Mesenchymal stem cell (in vitro differentiated cells and primary cell): ENCODE results near the gene UGT1A10.

Experiments used
- DNase-seq: peaks from one replicate; pipeline ENCODE4 v3.0.0-alpha.2; 2013
- H2AFZ ChIP-seq: one replicate; pipeline ENCODE4 v1.6.1; 2013; ENCODE audit warnings: low read depth, mild to moderate bottlenecking, control low read depth, inconsistent platforms, low read length, moderate library complexity
- H2AK5ac ChIP-seq: 2 replicates; pipeline ENCODE4 v1.6.1; 2013; ENCODE audit warnings: low read length, moderate library complexity, mild to moderate bottlenecking, inconsistent platforms; ENCODE audit not compliant: severe bottlenecking
- H2BK120ac ChIP-seq: one replicate; pipeline ENCODE4 v1.6.1; 2013; ENCODE audit warnings: low read depth, mild to moderate bottlenecking, inconsistent platforms, low read length, moderate library complexity
- H2BK12ac ChIP-seq, 2 experiments: one replicate each; pipeline ENCODE4 v1.6.1; 2013; ENCODE audit warnings: inconsistent platforms in 2 of 2, low read length in 2 of 2, mild to moderate bottlenecking in 2 of 2, moderate library complexity in 2 of 2, control low read depth in 1 of 2
- H2BK15ac ChIP-seq: one replicate; pipeline ENCODE4 v1.6.1; 2013; ENCODE audit warnings: mild to moderate bottlenecking, low read depth, inconsistent platforms; ENCODE audit not compliant: poor library complexity, severe bottlenecking
- H2BK5ac ChIP-seq: 2 replicates; pipeline ENCODE4 v1.6.1; 2013; ENCODE audit warnings: low read depth, mild to moderate bottlenecking, low read length, control low read depth, inconsistent platforms; ENCODE audit not compliant: poor library complexity, severe bottlenecking
- H3K14ac ChIP-seq, 2 experiments: one replicate each; pipeline ENCODE4 v1.6.1; 2013; ENCODE audit warnings: inconsistent platforms in 2 of 2, low read length in 2 of 2, control low read depth in 1 of 2, mild to moderate bottlenecking in 1 of 2, moderate library complexity in 1 of 2
- H3K18ac ChIP-seq, 2 experiments: one replicate each; pipeline ENCODE4 v1.6.1; 2013; ENCODE audit warnings: inconsistent platforms in 2 of 2, low read length in 2 of 2, control low read depth in 1 of 2, low read depth in 1 of 2, mild to moderate bottlenecking in 1 of 2
- H3K23ac ChIP-seq, 2 experiments: one replicate each; pipeline ENCODE4 v1.6.1; 2013; ENCODE audit warnings: inconsistent platforms in 2 of 2, low read length in 2 of 2, mild to moderate bottlenecking in 2 of 2, moderate library complexity in 2 of 2, control low read depth in 1 of 2
- H3K27ac ChIP-seq: 2 replicates; pipeline ENCODE4 v1.5.1; 2013; ENCODE audit warnings: mild to moderate bottlenecking, moderate library complexity, low read length, control low read depth, inconsistent platforms; ENCODE audit not compliant: poor library complexity, severe bottlenecking
- H3K27me3 ChIP-seq, 2 experiments: 2 replicates each; pipeline versions ENCODE4 v1.6.1 to v1.7.0; 2013; ENCODE audit warnings: low read length in 2 of 2, mild to moderate bottlenecking in 2 of 2, moderate library complexity in 2 of 2, control low read depth in 1 of 2, inconsistent platforms in 1 of 2; ENCODE audit not compliant: control insufficient read depth in 1 of 2, insufficient read depth in 1 of 2
- H3K36me3 ChIP-seq, 2 experiments: 2 replicates each; pipeline versions ENCODE4 v1.6.1 to v1.7.0; 2013; ENCODE audit warnings: low read length in 2 of 2, control low read depth in 1 of 2, inconsistent platforms in 1 of 2, low read depth in 1 of 2, mild to moderate bottlenecking in 1 of 2; ENCODE audit not compliant: insufficient read depth in 2 of 2, control insufficient read depth in 1 of 2
- H3K4ac ChIP-seq, 2 experiments: one replicate each; pipeline ENCODE4 v1.6.1; 2013; ENCODE audit warnings: inconsistent platforms in 2 of 2, low read length in 2 of 2, mild to moderate bottlenecking in 2 of 2, moderate library complexity in 2 of 2, control low read depth in 1 of 2, low read depth in 1 of 2
- H3K4me1 ChIP-seq: 2 replicates; pipeline ENCODE4 v1.6.1; 2013; ENCODE audit warnings: low read depth, low read length, control low read depth; ENCODE audit not compliant: control insufficient read depth, insufficient read depth
- H3K4me2 ChIP-seq: 2 replicates; pipeline ENCODE4 v1.6.1; 2013; ENCODE audit warnings: low read length, mild to moderate bottlenecking, inconsistent platforms; ENCODE audit not compliant: poor library complexity, severe bottlenecking
- H3K4me3 ChIP-seq, 2 experiments: 2 replicates each; pipeline versions ENCODE4 v1.5.1 to v1.7.0; 2013; ENCODE audit warnings: low read length in 2 of 2, mild to moderate bottlenecking in 2 of 2, control low read depth in 1 of 2, low read depth in 1 of 2; ENCODE audit not compliant: insufficient read depth in 1 of 2
- H3K79me1 ChIP-seq: replicated peaks from 2 replicates; pipeline ENCODE4 v1.6.1; 2013; ENCODE audit warnings: mild to moderate bottlenecking, control low read depth, low read length, inconsistent platforms; ENCODE audit not compliant: poor library complexity, severe bottlenecking
- H3K9ac ChIP-seq: 2 replicates; pipeline ENCODE4 v1.7.0; 2013; ENCODE audit warnings: mild to moderate bottlenecking, low read length, moderate library complexity
- H3K9me3 ChIP-seq: 2 replicates; pipeline ENCODE4 v1.7.0; 2013; ENCODE audit warnings: mild to moderate bottlenecking, low read length; ENCODE audit not compliant: control insufficient read depth
- H4K8ac ChIP-seq: one replicate; pipeline ENCODE4 v1.6.1; 2013; ENCODE audit warnings: inconsistent platforms, mild to moderate bottlenecking, low read length, moderate library complexity
- H4K91ac ChIP-seq: one replicate; pipeline ENCODE4 v1.6.1; 2013; ENCODE audit warnings: mild to moderate bottlenecking, low read length, inconsistent platforms
- WGBS: methylation state at CpG from one replicate; pipeline ENCODE4 v1.1.7; 2013; ENCODE audit warnings: mixed read lengths; 5-methylcytosine and 5-hydroxymethylcytosine counted together

The UGT1A10 gene

DNA sequence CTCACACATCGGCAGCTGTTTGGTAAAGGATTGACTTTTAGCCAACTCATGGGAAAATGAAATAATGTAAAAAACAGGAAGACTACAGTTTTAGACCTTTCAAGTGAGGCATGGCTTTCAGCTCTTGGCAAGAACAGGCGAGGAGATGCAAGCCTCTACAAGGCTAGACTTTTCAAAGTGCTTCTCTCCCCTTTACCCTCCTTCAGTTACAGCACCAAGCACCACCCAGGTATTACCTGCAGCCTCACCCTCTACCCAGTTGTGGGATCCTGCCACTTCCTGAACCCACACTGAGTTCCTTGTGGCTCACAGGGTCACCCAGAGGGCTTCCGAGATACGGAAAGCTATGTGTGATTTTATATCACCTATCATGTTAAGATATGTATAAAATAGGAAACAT is 14.7 kb downstream of the UGT1A10 start:
- H3K79me1 ChIP-seq = no peaks in the 10 kb centered on the region
- no peak for DNase-seq
- H3K23ac ChIP-seq = no peak overlapping the region
- no peak overlapping the region for H2BK12ac ChIP-seq
- no peak overlapping the region for H3K27ac ChIP-seq
- H3K9me3 ChIP-seq = peaks cover 3% of the 10 kb centered on the region
- no peak overlapping the region for H2BK5ac ChIP-seq
- no peak overlapping the region for H3K9ac ChIP-seq
- H2BK120ac ChIP-seq = no peak overlapping the region
- no peak overlapping the region for H2BK15ac ChIP-seq
- no peak overlapping the region for H4K91ac ChIP-seq
- peaks cover 0 to 4% of the 10 kb centered on the region in 2 experiments for H3K27me3 ChIP-seq
- no peaks in the 10 kb centered on the region for H3K4me1 ChIP-seq
- H4K8ac ChIP-seq = no peak overlapping the region
- no peak overlapping the region for H2AFZ ChIP-seq
- H3K36me3 ChIP-seq = no peaks in the 10 kb centered on the region
- no peak overlapping the region for H3K18ac ChIP-seq
- no peak overlapping the region for H3K14ac ChIP-seq
- 54% methylated on average over 2 of the region's 4 CpGs for WGBS
- H3K4me3 ChIP-seq = no peak overlapping the region
- no peak overlapping the region for H3K4ac ChIP-seq
- no peak overlapping the region for H3K4me2 ChIP-seq
- H2AK5ac ChIP-seq = no peak overlapping the region

DNA sequence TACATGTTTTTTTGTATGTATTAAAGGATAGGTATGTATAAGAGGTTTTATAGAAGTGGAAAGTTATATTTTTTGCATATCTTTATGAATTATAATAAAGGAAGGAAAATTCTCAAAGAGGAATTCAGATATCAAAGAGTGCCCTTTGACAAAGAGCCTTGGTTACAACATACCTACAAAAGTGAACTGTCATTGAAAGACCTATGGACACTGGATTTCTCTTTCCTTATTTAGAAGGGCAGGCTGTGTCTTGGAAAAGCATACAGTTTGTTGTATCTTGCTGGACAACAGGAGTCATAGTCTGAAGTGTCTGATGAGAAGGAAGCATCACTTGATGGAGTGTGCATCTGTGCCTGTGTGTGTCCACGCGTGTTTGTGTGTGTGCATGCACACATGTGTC is 15.2 kb downstream of the UGT1A10 start:
- Histone ChIP-seq H3K14ac (no peak overlapping the region), H2AK5ac (no peak overlapping the region), H2AFZ (no peak overlapping the region), H4K8ac (no peak overlapping the region), H3K27ac (no peak overlapping the region), H2BK120ac (no peak overlapping the region), H2BK15ac (no peak overlapping the region), H3K4me3 (no peak overlapping the region), H3K9me3 (peaks cover 3% of the 10 kb centered on the region), H3K4me2 (no peak overlapping the region), H3K18ac (no peak overlapping the region), H3K4me1 (no peaks in the 10 kb centered on the region), H3K27me3 (peaks cover 0 to 4% of the 10 kb centered on the region in 2 experiments), H4K91ac (no peak overlapping the region), H3K36me3 (no peaks in the 10 kb centered on the region), H3K9ac (no peak overlapping the region), H3K4ac (no peak overlapping the region), H2BK5ac (no peak overlapping the region), H2BK12ac (no peak overlapping the region), H3K23ac (no peak overlapping the region), H3K79me1 (no peaks in the 10 kb centered on the region)
- no peak for DNase-seq
- 100% methylated on average over 2 of the region's 2 CpGs for WGBS

DNA sequence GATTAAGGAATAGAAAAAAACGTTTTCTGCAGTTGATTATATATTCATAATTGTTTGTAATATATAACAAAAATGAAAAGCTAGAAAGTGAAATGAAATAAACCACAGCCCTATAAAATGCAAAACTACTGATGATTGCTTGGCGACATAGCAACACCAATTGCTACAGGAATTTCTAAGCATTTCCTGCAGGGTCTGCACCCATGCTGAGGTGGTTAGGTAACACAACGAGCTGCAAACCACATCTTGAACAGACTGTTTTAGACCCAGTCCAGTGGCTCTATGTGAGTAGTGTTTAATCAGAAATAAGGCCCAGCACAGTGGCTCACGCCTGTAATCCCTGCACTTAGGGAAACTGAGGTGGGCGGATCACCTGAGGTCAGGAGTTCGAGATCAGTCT is 18.3 kb downstream of the UGT1A10 start:
- no peak overlapping the region for H2BK12ac ChIP-seq
- no peak overlapping the region for H2BK5ac ChIP-seq
- no peak overlapping the region for H3K4me3 ChIP-seq
- peaks cover 2 to 9% of the 10 kb centered on the region in 2 experiments for H3K27me3 ChIP-seq
- H3K4me2 ChIP-seq = no peak overlapping the region
- H3K23ac ChIP-seq = no peak overlapping the region
- no peak overlapping the region for H2BK120ac ChIP-seq
- H4K8ac ChIP-seq = no peak overlapping the region
- no peaks in the 10 kb centered on the region for H3K79me1 ChIP-seq
- H3K4me1 ChIP-seq = no peaks in the 10 kb centered on the region
- DNase-seq = no peak
- no peak overlapping the region for H2AFZ ChIP-seq
- no peak overlapping the region for H4K91ac ChIP-seq
- no peak overlapping the region for H3K27ac ChIP-seq
- no peak overlapping the region for H2BK15ac ChIP-seq
- no peaks in the 10 kb centered on the region for H3K9me3 ChIP-seq
- WGBS = 77% methylated on average over 5 of the region's 6 CpGs
- no peaks in the 10 kb centered on the region for H3K36me3 ChIP-seq
- no peak overlapping the region for H2AK5ac ChIP-seq
- no peak overlapping the region for H3K9ac ChIP-seq
- no peak overlapping the region for H3K14ac ChIP-seq
- no peak overlapping the region for H3K4ac ChIP-seq
- H3K18ac ChIP-seq = no peak overlapping the region

DNA sequence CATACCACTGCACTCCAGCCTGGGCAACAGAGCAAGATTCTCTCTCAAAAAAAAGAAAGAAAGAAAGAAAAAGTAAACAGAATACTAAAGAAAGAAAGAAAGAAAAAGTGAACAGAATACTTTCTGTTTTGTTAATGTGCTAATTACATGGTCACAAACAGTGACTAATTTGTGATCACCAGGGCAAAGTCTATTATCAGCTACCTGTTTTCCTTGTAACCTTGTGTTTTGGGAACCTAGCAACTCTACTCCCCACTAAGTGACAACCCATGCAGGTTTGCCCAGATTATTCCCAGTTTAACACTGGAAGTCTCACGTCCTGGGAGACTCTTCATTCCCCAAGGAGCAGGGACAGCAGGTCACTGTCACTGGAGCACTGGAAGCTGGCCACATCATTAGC is 18.8 kb downstream of the UGT1A10 start:
- H3K14ac ChIP-seq = no peak overlapping the region
- no peak for DNase-seq
- no peak overlapping the region for H3K9ac ChIP-seq
- peaks cover 2 to 9% of the 10 kb centered on the region in 2 experiments for H3K27me3 ChIP-seq
- no peak overlapping the region for H3K23ac ChIP-seq
- H3K27ac ChIP-seq = no peak overlapping the region
- no peak overlapping the region for H2BK5ac ChIP-seq
- no peak overlapping the region for H2BK15ac ChIP-seq
- H3K9me3 ChIP-seq = no peaks in the 10 kb centered on the region
- no peak overlapping the region for H3K4me3 ChIP-seq
- no peak overlapping the region for H4K91ac ChIP-seq
- H2AFZ ChIP-seq = no peak overlapping the region
- no peak overlapping the region for H2AK5ac ChIP-seq
- WGBS = 43% methylated on average over 1 of the region's 1 CpG
- H3K18ac ChIP-seq = no peak overlapping the region
- H2BK12ac ChIP-seq = no peak overlapping the region
- H3K4ac ChIP-seq = no peak overlapping the region
- H3K4me2 ChIP-seq = no peak overlapping the region
- H2BK120ac ChIP-seq = no peak overlapping the region
- H4K8ac ChIP-seq = no peak overlapping the region
- no peaks in the 10 kb centered on the region for H3K4me1 ChIP-seq
- no peaks in the 10 kb centered on the region for H3K36me3 ChIP-seq
- no peaks in the 10 kb centered on the region for H3K79me1 ChIP-seq
